Panc1 (cell line): ENCODE results near the gene MOV10L1. TPM values are rescaled to one million over a fixed set of nuclear protein-coding genes. Genes with fewer than 3 reads are reported as not detected.

ENCODE experiments used
- ATAC-seq: fragments of 200-7000 bp; cut with Tn5 transposase; 2 replicates; pipeline ENCODE4 v1.9.1; 2020; ENCODE audit warnings: mild to moderate bottlenecking, moderate library complexity
- BruUV-seq: library from RNA; stranded (reverse); fragments of 400-500 nt; replicated peaks from 2 replicates; lab custom pipeline; 2021; lab: Mats Ljungman, UMichigan
- CTCF ChIA-PET: fragments of 300-600 bp; sonication (Branson Sonifier 250); formaldehyde crosslinking; loops from one replicate; lab custom pipeline; 2022; ENCODE audit warnings: antibody characterized with exemption; lab: Charles Lee
- POLR2A ChIA-PET: fragments of 300-600 bp; sonication (Branson Sonifier 250); formaldehyde crosslinking; loops from one replicate; lab custom pipeline; 2022; ENCODE audit warnings: antibody characterized with exemption; lab: Charles Lee
- DNase-seq: peaks from one replicate; pipeline ENCODE4 v3.0.0-alpha.2; 2010; ENCODE audit warnings: low read depth, low spot score
- H3K27ac ChIP-seq: 2 replicates; pipeline ENCODE4 v1.5.1; 2011; ENCODE audit warnings: mild to moderate bottlenecking, low read length, inconsistent platforms
- H3K27me3 ChIP-seq: fragments of 200-500 bp; sonication (Bioruptor generic); 2 replicates; pipeline ENCODE4 v1.6.0; 2014; ENCODE audit warnings: low read length, inconsistent platforms; ENCODE audit not compliant: control insufficient read depth, insufficient read depth
- H3K36me3 ChIP-seq: fragments of 200-500 bp; sonication (Bioruptor generic); 2 replicates; pipeline ENCODE4 v1.5.1; 2014; ENCODE audit warnings: inconsistent platforms, mild to moderate bottlenecking, low read length, moderate library complexity; ENCODE audit not compliant: control insufficient read depth, insufficient read depth
- H3K4me1 ChIP-seq: 2 replicates; pipeline ENCODE4 v1.5.1; 2011; ENCODE audit warnings: inconsistent platforms, mild to moderate bottlenecking, low read length, moderate library complexity; ENCODE audit not compliant: control insufficient read depth, insufficient read depth
- H3K4me3 ChIP-seq, 2 experiments: 2 replicates each; pipeline ENCODE4 v1.5.1; 2011 to 2012; ENCODE audit warnings: low read depth in 2 of 2, low read length in 2 of 2, mild to moderate bottlenecking in 2 of 2, inconsistent platforms in 1 of 2, moderate library complexity in 1 of 2
- H3K9me3 ChIP-seq: fragments of 200-500 bp; sonication (Bioruptor generic); 2 replicates; pipeline ENCODE4 v1.5.1; 2014; ENCODE audit warnings: low read depth, mild to moderate bottlenecking, inconsistent platforms, low read length, moderate library complexity; ENCODE audit not compliant: control insufficient read depth, insufficient read depth
- POLR2AphosphoS5 ChIP-seq: IDR thresholded peaks from 2 replicates; pipeline ENCODE4 v1.6.1; 2012; ENCODE audit warnings: mild to moderate bottlenecking, low read depth, low read length, moderate library complexity
- SIN3A ChIP-seq: IDR thresholded peaks from 2 replicates; pipeline ENCODE4 v1.6.1; 2012; ENCODE audit warnings: low read depth, mild to moderate bottlenecking, low read length, moderate library complexity, borderline replicate concordance; ENCODE audit not compliant: insufficient read depth
- TCF7L2 ChIP-seq: IDR thresholded peaks from 2 replicates; pipeline ENCODE4 v1.6.1; 2011; ENCODE audit warnings: mild to moderate bottlenecking, low read depth, low read length, inconsistent platforms
- in situ Hi-C: cut with HindIII; loops from 2 replicates; pipeline ENCODE4 v1.10.0; 2016; ENCODE audit warnings: low sequenced_read_pairs, low pct_unique_long_range_greater_than_20kb
- intact Hi-C: fragments of 100-400 bp; cut with micrococcal nuclease; formaldehyde crosslinking; loops from one replicate; pipeline ENCODE4 v1.10.0; 2022; ENCODE audit not compliant: unreplicated experiment
- total RNA-seq: library from RNA; stranded (reverse); gene quantifications from one replicate; pipeline ENCODE4 v1.2.1, GENCODE V29; 2021; ENCODE audit not compliant: unreplicated experiment
- TF ChIP-seq, protein P1 (sequence below): fragments of 450-650 bp; IDR thresholded peaks from 2 replicates; pipeline ENCODE4 v1.5.1; 2017; ENCODE audit warnings: mild to moderate bottlenecking
- TF ChIP-seq, protein P2 (sequence below), 2 experiments: IDR thresholded peaks; 2 replicates each; pipeline ENCODE4 v1.6.1; 2011 to 2012; ENCODE audit warnings: low read depth in 2 of 2, control low read depth in 1 of 2, low read length in 1 of 2, mild to moderate bottlenecking in 1 of 2, moderate library complexity in 1 of 2; ENCODE audit not compliant: insufficient read depth in 1 of 2

MOV10L1 gene
- total RNA-seq, 1 experiment from 2014 or later, result 0.10 TPM

DNA sequence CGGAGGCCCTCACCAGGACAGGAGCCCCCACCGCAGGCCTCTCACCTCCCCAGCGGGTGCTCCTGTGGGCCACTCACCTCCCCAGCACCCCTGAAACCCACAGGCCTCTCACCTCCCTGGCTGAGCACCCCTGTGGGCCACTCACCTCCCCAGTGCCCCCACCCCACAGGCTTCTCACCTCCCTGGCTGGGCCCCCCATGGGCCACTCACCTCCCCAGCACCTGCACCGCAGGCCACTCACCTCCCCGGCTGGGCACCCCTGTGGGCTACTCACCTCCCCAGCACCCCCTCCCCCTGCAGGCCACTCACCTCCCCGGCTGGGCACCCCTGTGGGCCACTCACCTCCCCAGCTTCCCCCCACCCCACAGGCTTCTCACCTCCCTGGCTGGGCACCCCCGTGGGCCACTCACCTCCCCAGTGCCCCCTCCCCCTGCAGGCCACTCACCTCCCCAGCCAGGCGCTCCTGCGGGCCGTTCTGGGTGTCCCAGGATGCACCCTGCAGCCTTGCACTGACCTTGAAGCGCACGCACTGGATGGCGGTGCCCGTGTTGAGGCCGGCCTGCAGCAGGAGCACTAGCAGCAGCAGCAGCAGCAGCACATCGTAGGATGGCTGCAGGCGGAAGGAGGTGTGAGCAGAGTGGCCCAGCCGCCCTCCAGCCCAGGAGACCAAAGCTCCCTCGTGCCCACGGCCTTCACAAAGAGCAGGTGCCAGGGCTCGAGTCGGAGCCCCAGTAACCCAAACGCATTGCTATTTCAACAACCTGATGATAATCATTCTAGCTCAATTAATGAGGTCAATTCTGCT, 26.0 kb upstream of the MOV10L1 start:
- ATAC-seq (no peak), DNase-seq (no peak)
- Histone ChIP-seq H3K27me3 (no peaks in the 10 kb centered on the region), H3K9me3 (no peaks in the 10 kb centered on the region), H3K36me3 (no peaks in the 10 kb centered on the region), H3K4me3 (no peak overlapping the region), H3K27ac (no peak overlapping the region), H3K4me1 (no peaks in the 10 kb centered on the region)
- no TSS peak for BruUV-seq
- no peak for TF ChIP-seq TCF7L2
- TF ChIP-seq, protein P1, sequence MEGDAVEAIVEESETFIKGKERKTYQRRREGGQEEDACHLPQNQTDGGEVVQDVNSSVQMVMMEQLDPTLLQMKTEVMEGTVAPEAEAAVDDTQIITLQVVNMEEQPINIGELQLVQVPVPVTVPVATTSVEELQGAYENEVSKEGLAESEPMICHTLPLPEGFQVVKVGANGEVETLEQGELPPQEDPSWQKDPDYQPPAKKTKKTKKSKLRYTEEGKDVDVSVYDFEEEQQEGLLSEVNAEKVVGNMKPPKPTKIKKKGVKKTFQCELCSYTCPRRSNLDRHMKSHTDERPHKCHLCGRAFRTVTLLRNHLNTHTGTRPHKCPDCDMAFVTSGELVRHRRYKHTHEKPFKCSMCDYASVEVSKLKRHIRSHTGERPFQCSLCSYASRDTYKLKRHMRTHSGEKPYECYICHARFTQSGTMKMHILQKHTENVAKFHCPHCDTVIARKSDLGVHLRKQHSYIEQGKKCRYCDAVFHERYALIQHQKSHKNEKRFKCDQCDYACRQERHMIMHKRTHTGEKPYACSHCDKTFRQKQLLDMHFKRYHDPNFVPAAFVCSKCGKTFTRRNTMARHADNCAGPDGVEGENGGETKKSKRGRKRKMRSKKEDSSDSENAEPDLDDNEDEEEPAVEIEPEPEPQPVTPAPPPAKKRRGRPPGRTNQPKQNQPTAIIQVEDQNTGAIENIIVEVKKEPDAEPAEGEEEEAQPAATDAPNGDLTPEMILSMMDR, result no peak
- no peak for TF ChIP-seq SIN3A
- no peak for TF ChIP-seq POLR2AphosphoS5
- TF ChIP-seq, protein P2, sequence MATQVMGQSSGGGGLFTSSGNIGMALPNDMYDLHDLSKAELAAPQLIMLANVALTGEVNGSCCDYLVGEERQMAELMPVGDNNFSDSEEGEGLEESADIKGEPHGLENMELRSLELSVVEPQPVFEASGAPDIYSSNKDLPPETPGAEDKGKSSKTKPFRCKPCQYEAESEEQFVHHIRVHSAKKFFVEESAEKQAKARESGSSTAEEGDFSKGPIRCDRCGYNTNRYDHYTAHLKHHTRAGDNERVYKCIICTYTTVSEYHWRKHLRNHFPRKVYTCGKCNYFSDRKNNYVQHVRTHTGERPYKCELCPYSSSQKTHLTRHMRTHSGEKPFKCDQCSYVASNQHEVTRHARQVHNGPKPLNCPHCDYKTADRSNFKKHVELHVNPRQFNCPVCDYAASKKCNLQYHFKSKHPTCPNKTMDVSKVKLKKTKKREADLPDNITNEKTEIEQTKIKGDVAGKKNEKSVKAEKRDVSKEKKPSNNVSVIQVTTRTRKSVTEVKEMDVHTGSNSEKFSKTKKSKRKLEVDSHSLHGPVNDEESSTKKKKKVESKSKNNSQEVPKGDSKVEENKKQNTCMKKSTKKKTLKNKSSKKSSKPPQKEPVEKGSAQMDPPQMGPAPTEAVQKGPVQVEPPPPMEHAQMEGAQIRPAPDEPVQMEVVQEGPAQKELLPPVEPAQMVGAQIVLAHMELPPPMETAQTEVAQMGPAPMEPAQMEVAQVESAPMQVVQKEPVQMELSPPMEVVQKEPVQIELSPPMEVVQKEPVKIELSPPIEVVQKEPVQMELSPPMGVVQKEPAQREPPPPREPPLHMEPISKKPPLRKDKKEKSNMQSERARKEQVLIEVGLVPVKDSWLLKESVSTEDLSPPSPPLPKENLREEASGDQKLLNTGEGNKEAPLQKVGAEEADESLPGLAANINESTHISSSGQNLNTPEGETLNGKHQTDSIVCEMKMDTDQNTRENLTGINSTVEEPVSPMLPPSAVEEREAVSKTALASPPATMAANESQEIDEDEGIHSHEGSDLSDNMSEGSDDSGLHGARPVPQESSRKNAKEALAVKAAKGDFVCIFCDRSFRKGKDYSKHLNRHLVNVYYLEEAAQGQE (IDR thresholded peaks at IDR 0.05; ENCODE audit: insufficient read depth in 1 of 2, low read depth in 2 of 2, low read length in 1 of 2), result no peak
- ChIA-PET CTCF (no interaction called here), POLR2A (no interaction called here)
- in situ Hi-C loops, result no loop called here
- intact Hi-C loops, result no loop called here

DNA sequence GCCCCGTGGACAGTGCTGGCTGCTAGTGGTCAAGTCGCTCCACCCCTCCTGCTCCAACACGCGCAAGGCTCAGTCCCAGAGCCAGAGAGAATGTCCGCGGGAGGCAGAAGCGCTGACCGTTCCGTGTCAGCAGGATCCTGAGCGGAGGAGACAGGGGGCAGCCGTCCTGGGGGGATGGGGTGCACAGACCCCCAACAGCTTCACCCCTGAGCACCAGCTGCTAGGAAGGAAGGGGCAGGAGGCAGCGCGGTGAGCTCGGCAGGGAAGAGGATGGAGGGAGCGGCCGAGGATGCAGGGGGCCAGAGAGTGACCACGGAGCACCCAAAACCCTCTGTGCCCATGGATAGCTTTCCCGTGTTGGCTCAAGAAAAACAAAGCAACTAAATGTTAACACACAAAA, 25.4 kb upstream of the MOV10L1 start:
- no peaks in the 10 kb centered on the region for H3K4me1 ChIP-seq
- no peaks in the 10 kb centered on the region for H3K36me3 ChIP-seq
- intact Hi-C loops, result no loop called here
- in situ Hi-C loops, result no loop called here
- CTCF ChIA-PET, result no interaction called here
- H3K4me3 ChIP-seq, result no peak overlapping the region
- H3K27ac ChIP-seq, result no peak overlapping the region
- ATAC-seq (no peak), DNase-seq (no peak)
- no peaks in the 10 kb centered on the region for H3K27me3 ChIP-seq
- TF ChIP-seq TCF7L2 (no peak), POLR2AphosphoS5 (no peak), SIN3A (no peak)
- TF ChIP-seq, protein P1, result no peak
- TF ChIP-seq, protein P2 (IDR thresholded peaks at IDR 0.05; ENCODE audit: insufficient read depth in 1 of 2, low read depth in 2 of 2, low read length in 1 of 2), result no peak
- BruUV-seq, result no TSS peak
- no peaks in the 10 kb centered on the region for H3K9me3 ChIP-seq
- POLR2A ChIA-PET, result no interaction called here
